ENCODE results near the gene ULBP2.

GRCh38 chr6:149925974-149926777, 15.6 kb upstream of the ULBP2 start:
- TF ChIP-seq POLR2A (IDR thresholded peaks at IDR 0.05): no peak
- TF ChIP-seq, protein P1, sequence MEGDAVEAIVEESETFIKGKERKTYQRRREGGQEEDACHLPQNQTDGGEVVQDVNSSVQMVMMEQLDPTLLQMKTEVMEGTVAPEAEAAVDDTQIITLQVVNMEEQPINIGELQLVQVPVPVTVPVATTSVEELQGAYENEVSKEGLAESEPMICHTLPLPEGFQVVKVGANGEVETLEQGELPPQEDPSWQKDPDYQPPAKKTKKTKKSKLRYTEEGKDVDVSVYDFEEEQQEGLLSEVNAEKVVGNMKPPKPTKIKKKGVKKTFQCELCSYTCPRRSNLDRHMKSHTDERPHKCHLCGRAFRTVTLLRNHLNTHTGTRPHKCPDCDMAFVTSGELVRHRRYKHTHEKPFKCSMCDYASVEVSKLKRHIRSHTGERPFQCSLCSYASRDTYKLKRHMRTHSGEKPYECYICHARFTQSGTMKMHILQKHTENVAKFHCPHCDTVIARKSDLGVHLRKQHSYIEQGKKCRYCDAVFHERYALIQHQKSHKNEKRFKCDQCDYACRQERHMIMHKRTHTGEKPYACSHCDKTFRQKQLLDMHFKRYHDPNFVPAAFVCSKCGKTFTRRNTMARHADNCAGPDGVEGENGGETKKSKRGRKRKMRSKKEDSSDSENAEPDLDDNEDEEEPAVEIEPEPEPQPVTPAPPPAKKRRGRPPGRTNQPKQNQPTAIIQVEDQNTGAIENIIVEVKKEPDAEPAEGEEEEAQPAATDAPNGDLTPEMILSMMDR (IDR thresholded peaks at IDR 0.05): peak; percentile 89 to 99 (median 98)
